MM.1S (cell line): ENCODE data around the gene SLC6A9.

Experiments used
- CTCF ChIP-seq: fragments of 300-600 bp; sonication (generic); IDR thresholded peaks from 2 replicates; pipeline ENCODE4 v1.5.1; 2016; ENCODE audit warnings: antibody characterized with exemption, low read length, mixed read lengths
- EZH2 ChIP-seq: fragments of 300-600 bp; sonication (generic); optimal IDR thresholded peaks from 2 replicates; pipeline ENCODE3; 2017; ENCODE audit warnings: low read depth, mild to moderate bottlenecking, antibody characterized with exemption, low read length, mixed read lengths

DNA sequence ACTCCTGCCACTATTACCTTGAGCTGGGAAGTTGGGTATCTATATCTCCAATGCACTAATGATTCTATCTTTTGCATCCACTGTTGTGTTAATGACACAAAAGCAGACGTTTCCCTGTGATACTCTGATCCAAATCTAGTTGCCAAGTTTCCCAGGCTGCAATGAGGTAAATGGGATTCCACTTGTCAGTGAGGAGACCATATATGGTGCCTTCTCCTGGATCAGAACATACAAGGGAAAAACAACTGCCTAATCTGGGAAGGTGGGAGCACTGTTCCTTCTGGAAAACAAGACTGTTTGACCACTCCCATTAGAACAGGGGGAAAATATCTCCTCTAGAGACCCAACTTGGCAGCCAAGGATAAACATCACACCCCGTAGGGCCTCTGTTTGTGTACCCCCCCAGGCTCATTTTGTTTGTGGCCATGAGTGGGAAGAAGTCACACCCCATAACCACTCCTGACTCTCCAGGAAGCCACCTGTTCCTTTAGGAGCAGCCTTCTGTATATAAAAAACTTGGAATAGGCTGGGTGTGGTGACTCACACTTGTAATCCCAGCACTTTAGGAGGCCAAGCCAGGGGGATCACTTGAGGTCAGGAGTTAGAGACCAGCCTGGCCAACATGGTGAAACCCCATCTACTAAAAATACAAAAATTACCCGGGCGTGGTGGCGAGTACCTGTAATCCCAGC, 28.5 kb upstream of the SLC6A9 start:
- no peak for TF ChIP-seq CTCF
- TF ChIP-seq EZH2, result no peak
